K562 (cell line): ENCODE results near the gene ITPKA. TPM values are rescaled to one million over a fixed set of nuclear protein-coding genes. Genes with fewer than 3 reads are reported as not detected.

Experiments used
- ATAC-seq: fragments of 200-7000 bp; cut with Tn5 transposase; 3 replicates; pipeline ENCODE4 v1.9.1; 2020; ENCODE audit warnings: moderate library complexity
- BruUV-seq: library from RNA; stranded (reverse); fragments of 400-500 nt; replicated peaks from 2 replicates; lab custom pipeline; 2021; lab: Mats Ljungman, UMichigan
- CTCF ChIA-PET: fragments of 300-600 bp; formaldehyde crosslinking; extraction: SDS; loops from one replicate; lab custom pipeline; 2021; ENCODE audit warnings: low intra/inter-chr PET ratio; lab: Yijun Ruan, JAX
- POLR2A ChIA-PET: fragments of 300-600, 350-650 bp; sonication (Branson Sonifier 250); formaldehyde crosslinking; extraction: SDS; loops from one replicate; lab custom pipeline; 2021; ENCODE audit warnings: antibody characterized with exemption, inconsistent platforms; lab: Yijun Ruan, JAX
- DNase-seq, 4 experiments: peaks; one replicate each; pipeline versions ENCODE4 v3.0.0 to v3.0.0-alpha.2; 2011 to 2018; ENCODE audit warnings: low spot score in 3 of 4, mixed read lengths in 3 of 4; ENCODE audit errors: extremely low read depth in 1 of 4
- FAIRE-seq: peaks from 2 replicates; lab custom pipeline; 2011; peaks lifted over from hg19 to GRCh38; lab: Jason Lieb, UNC
- H2AFZ ChIP-seq: 2 replicates; pipeline ENCODE4 v1.6.0; 2011; ENCODE audit warnings: low read depth, low read length, control low read depth, inconsistent platforms
- H3K27ac ChIP-seq: fragments of 200-600 bp; 3 replicates; pipeline ENCODE4 v1.8.0; 2011; ENCODE audit warnings: low read depth, mild to moderate bottlenecking, control low read depth, inconsistent platforms, low read length, moderate library complexity, mixed read lengths; ENCODE audit errors: extremely low read depth
- H3K27me3 ChIP-seq, 2 experiments: fragments of 300-600 bp in 1 of 2; 2 replicates in 1 of 2; 3 replicates in 1 of 2; pipeline versions ENCODE4 v1.6.0 to v1.8.0; 2011; ENCODE audit warnings: inconsistent platforms in 2 of 2, low read length in 2 of 2, mild to moderate bottlenecking in 1 of 2, mixed read lengths in 1 of 2, moderate library complexity in 1 of 2; ENCODE audit not compliant: control insufficient read depth in 2 of 2, insufficient read depth in 2 of 2
- H3K36me3 ChIP-seq: fragments of 300-600 bp; 3 replicates; pipeline ENCODE4 v1.8.0; 2011; ENCODE audit warnings: mild to moderate bottlenecking, low read length, inconsistent platforms; ENCODE audit not compliant: control insufficient read depth, insufficient read depth
- H3K4me1 ChIP-seq, 2 experiments: fragments of 200-600 bp in 1 of 2; replicated peaks in 1 of 2; 2 replicates in 1 of 2; 3 replicates in 1 of 2; pipeline versions ENCODE4 v1.5.1 to v1.8.0; 2011; ENCODE audit warnings: inconsistent platforms in 2 of 2, low read length in 2 of 2, mild to moderate bottlenecking in 1 of 2, mixed read lengths in 1 of 2, moderate library complexity in 1 of 2; ENCODE audit not compliant: control insufficient read depth in 2 of 2, insufficient read depth in 2 of 2
- H3K4me2 ChIP-seq: 2 replicates; pipeline ENCODE4 v1.6.1; 2011; ENCODE audit warnings: low read length, control low read depth, inconsistent platforms, mixed read lengths; ENCODE audit not compliant: insufficient read depth
- H3K4me3 ChIP-seq: fragments of 200-600 bp; sonication (generic), shearing (Covaris generic); 2 replicates; pipeline ENCODE4 v1.5.1; 2016; ENCODE audit warnings: control low read depth, inconsistent platforms
- H3K79me2 ChIP-seq: fragments of 200-600 bp; 3 replicates; pipeline ENCODE4 v1.8.0; 2011; ENCODE audit warnings: low read length, inconsistent platforms; ENCODE audit not compliant: control insufficient read depth, insufficient read depth
- H3K9ac ChIP-seq, 2 experiments: 2 replicates each; pipeline versions ENCODE4 v1.6.0 to v1.6.1; 2011; ENCODE audit warnings: low read depth in 2 of 2, low read length in 2 of 2, control low read depth in 1 of 2, inconsistent platforms in 1 of 2, mild to moderate bottlenecking in 1 of 2, mixed read lengths in 1 of 2; ENCODE audit not compliant: insufficient read depth in 1 of 2
- H3K9me1 ChIP-seq: one replicate; pipeline ENCODE4 v1.6.0; 2011; ENCODE audit warnings: inconsistent platforms, mild to moderate bottlenecking, low read length, moderate library complexity; ENCODE audit not compliant: control insufficient read depth, insufficient read depth
- H3K9me3 ChIP-seq: replicated peaks from 2 replicates; pipeline ENCODE4 v1.5.1; 2011; ENCODE audit warnings: low read depth, low read length, inconsistent platforms; ENCODE audit not compliant: control insufficient read depth, insufficient read depth
- H4K20me1 ChIP-seq: replicated peaks from 2 replicates; pipeline ENCODE4 v1.6.1; 2011; ENCODE audit warnings: low read length, inconsistent platforms, mixed read lengths; ENCODE audit not compliant: control insufficient read depth, insufficient read depth
- ATF1 ChIP-seq, 2 experiments: fragments of 450-650 bp in 1 of 2; IDR thresholded peaks; 2 replicates each; pipeline ENCODE4 v1.6.1; 2016; ENCODE audit warnings: missing compliant biosample characterization in 1 of 2, missing genetic modification characterization in 1 of 2
- CXXC5 ChIP-seq: fragments of 250-450 bp; sonication (Bioruptor Pico); IDR thresholded peaks from 2 replicates; pipeline ENCODE4 v1.8.0; 2022; ENCODE audit warnings: inconsistent platforms, mild to moderate bottlenecking, moderate library complexity
- EWSR1 ChIP-seq: fragments of 450-650 bp; IDR thresholded peaks from 2 replicates; pipeline ENCODE4 v1.6.1; 2018; ENCODE audit warnings: borderline replicate concordance, mild to moderate bottlenecking, low read depth, moderate library complexity; ENCODE audit not compliant: partially characterized antibody
- FIP1L1 ChIP-seq: fragments of 200-400 bp; formaldehyde crosslinking; IDR thresholded peaks from 2 replicates; pipeline ENCODE4 v1.6.1; 2018; ENCODE audit warnings: mild to moderate bottlenecking, low read depth, low read length; ENCODE audit not compliant: poor library complexity, severe bottlenecking
- FOXK2 ChIP-seq, 2 experiments: fragments of 450-650 bp; IDR thresholded peaks in 1 of 2; conservative IDR thresholded peaks in 1 of 2; 2 replicates each; pipeline ENCODE4 v1.6.1; 2016; ENCODE audit warnings: low read depth in 2 of 2, mild to moderate bottlenecking in 1 of 2
- L3MBTL2 ChIP-seq: fragments of 450-650 bp; IDR thresholded peaks from 2 replicates; pipeline ENCODE4 v1.6.1; 2016; ENCODE audit warnings: mild to moderate bottlenecking, moderate library complexity
- NCOA2 ChIP-seq, 2 experiments: fragments of 450-650 bp; IDR thresholded peaks; 2 replicates each; pipeline ENCODE4 v1.6.1; 2018; ENCODE audit warnings: mild to moderate bottlenecking in 2 of 2, moderate library complexity in 1 of 2; ENCODE audit not compliant: partially characterized antibody in 2 of 2
- NCOA6 ChIP-seq: fragments of 450-650 bp; IDR thresholded peaks from 2 replicates; pipeline ENCODE4 v1.6.1; 2017; ENCODE audit warnings: mild to moderate bottlenecking
- RBFOX2 ChIP-seq: fragments of 200-400 bp; formaldehyde crosslinking; IDR thresholded peaks from 2 replicates; pipeline ENCODE4 v1.6.1; 2017; ENCODE audit warnings: low read depth, mild to moderate bottlenecking, low read length, moderate library complexity
- ZNF354B ChIP-seq: fragments of 250-450 bp; sonication (Bioruptor Pico); IDR thresholded peaks from 2 replicates; pipeline ENCODE4 v1.4.0; 2020
- ZNF717 ChIP-seq: fragments of 250-450 bp; sonication (Bioruptor Pico); IDR thresholded peaks from 2 replicates; pipeline ENCODE4 v1.5.0; 2021
- WGBS: fragments of 100-300 bp; shearing (Covaris generic); methylation state at CpG from one replicate; pipeline ENCODE4 v1.1.6; 2016; ENCODE audit warnings: low coverage, mixed read lengths; ENCODE audit not compliant: insufficient coverage; ENCODE audit errors: missing lambda C conversion rate; 5-methylcytosine and 5-hydroxymethylcytosine counted together
- in situ Hi-C: fragments of 300-500 bp; cut with MboI; formaldehyde crosslinking; loops from 4 replicates; pipeline ENCODE4 v1.15.0; 2018; ENCODE audit warnings: inconsistent platforms, mixed read lengths
- intact Hi-C: fragments of 100-400 bp; cut with micrococcal nuclease; formaldehyde crosslinking; loops from 2 replicates; pipeline ENCODE4 v1.14.2; 2022
- polyA plus RNA-seq, 8 experiments: library from polyadenylated mRNA; depleted of rRNA in 4 of 8; stranded (reverse) in 5 of 8; unstranded in 3 of 8; fragments of >200 nt; fragmentation: Nextera tagmentation in 2 of 8; fragmentation: Illumina TruSeq in 1 of 8; extraction: Ambion mirVana in 2 of 8; extraction: Trizol in 1 of 8; gene quantifications; 2 replicates each; pipeline versions ENCODE4 v1.2.1 to v1.2.3, GENCODE V29; 2011 to 2014; ENCODE audit warnings: inconsistent platforms in 1 of 8, missing spikeins in 1 of 8
- total RNA-seq, 7 experiments: library from RNA; depleted of rRNA in 6 of 7; stranded (reverse); fragments of >200 nt in 6 of 7; fragmentation: Illumina TruSeq in 2 of 7; extraction: Trizol in 2 of 7; gene quantifications; 2 replicates each; pipeline versions ENCODE4 v1.2.1 to v1.2.3, GENCODE V29; 2011 to 2021; ENCODE audit warnings: low replicate concordance in 1 of 7
- TF ChIP-seq, protein P1 (sequence below): sonication (generic); formaldehyde crosslinking; IDR thresholded peaks from 2 replicates; pipeline ENCODE4 v1.8.1; 2023; ENCODE audit warnings: mild to moderate bottlenecking, missing genetic modification reagents
- TF ChIP-seq, protein P2 (sequence below): fragments of 250-450 bp; sonication (Bioruptor Pico); IDR thresholded peaks from 2 replicates; pipeline ENCODE4 v1.9.0; 2021; ENCODE audit warnings: mild to moderate bottlenecking
- TF ChIP-seq, protein P3 (sequence below), 3 experiments: fragments of 200-800 bp in 1 of 3; fragments of 250-450 bp in 1 of 3; fragments of 450-650 bp in 1 of 3; sonication (Bioruptor Pico) in 1 of 3; sonication (Bioruptor generic) in 1 of 3; formaldehyde crosslinking in 1 of 3; IDR thresholded peaks; 2 replicates each; pipeline versions ENCODE4 v1.6.1 to v1.8.0; 2016 to 2022; ENCODE audit warnings: mild to moderate bottlenecking in 2 of 3, missing genetic modification characterization in 2 of 3, missing compliant biosample characterization in 1 of 3, moderate library complexity in 1 of 3

The ITPKA gene
- total and polyA plus RNA-seq, 9 of the 15 experiments (the other 6 are each of a cell fraction or from before 2014, with no cell fraction given), result 0.14 to 68.4 (median 11.5) TPM

DNA sequence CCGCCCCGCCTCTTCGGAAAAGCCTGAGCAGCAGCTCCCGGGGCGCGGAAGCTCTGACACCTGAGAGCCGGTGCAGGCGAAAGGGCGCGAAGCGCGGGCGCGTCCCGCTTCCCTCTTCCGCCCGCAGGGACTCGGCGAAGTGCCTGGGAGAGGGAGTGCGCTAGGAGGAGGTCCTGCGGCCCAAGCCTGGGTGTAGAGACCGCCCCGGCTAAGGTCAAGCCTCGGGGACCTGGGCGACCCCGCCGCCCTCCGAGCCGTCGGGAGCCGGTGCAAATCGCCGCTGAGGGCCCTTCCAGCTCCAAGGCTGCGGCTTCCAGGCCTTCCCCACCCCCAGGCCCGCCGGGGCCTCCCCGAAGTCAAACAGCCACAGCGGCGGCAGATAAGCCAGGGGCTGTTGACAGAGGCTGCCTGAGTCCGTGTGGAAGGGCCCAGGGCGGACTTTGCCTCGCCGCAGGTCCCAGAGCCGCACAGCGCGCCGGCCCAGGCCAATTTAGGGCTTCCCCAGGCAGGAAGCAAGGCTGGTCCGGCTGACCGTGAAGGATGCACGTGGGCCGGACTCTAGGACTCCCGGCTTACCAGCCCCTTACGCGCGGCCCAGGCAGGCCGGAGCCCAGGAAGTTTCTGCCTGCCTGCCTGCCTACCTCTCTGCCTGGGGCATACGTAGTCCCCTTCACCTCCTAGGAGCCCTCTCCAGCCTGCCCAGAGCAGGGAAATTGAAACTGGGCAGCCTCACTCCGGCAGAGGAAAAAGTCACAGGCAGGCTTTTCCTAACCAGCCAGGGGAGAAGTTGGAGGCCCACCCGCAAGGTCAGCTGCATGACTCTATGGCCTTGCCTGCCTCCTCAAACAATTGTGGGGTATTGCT, 2.3 kb downstream of the ITPKA start:
- intact Hi-C loops (loop anchor here (2.0 kb wide), 1 partner anchor 17 kb away; the partner anchor contains the start of gene LTK), in situ Hi-C loops (no loop called here)
- H3K9me3 ChIP-seq, result no peaks in the 10 kb centered on the region
- ChIA-PET CTCF (no interaction called here), POLR2A (interaction anchor here (0.6 to 1.5 kb wide), 11 partner anchors 11 to 584 kb away, joined by 3 to 6 read pairs (median 4); no protein-coding TSS in a partner anchor)
- H3K4me1 ChIP-seq, result peaks cover 24 to 42% of the 10 kb centered on the region in 2 experiments
- DNase-seq (peak; percentile 64 to 88 (median 74)), ATAC-seq (peak; percentile 71), FAIRE-seq (peak; percentile 80)
- peak overlapping the region; percentile 74 for H3K27ac ChIP-seq
- no peaks in the 10 kb centered on the region for H3K27me3 ChIP-seq
- H4K20me1 ChIP-seq, result no peaks in the 10 kb centered on the region
- H2AFZ ChIP-seq, result peak overlapping the region; percentile 82
- WGBS, result 12% methylated on average over 32 of the region's 59 CpGs
- H3K4me3 ChIP-seq, result peak overlapping the region; percentile 60
- H3K9ac ChIP-seq, result peak overlapping the region; percentile 61 to 94
- peak overlapping the region; percentile 90 for H3K4me2 ChIP-seq
- no TSS peak for BruUV-seq
- 0 out of 3 replicates have a peak, but pooled peaks cover 6% of the 10 kb centered on the region for H3K36me3 ChIP-seq
- peaks cover 36% of the 10 kb centered on the region for H3K79me2 ChIP-seq
- H3K9me1 ChIP-seq, result no peaks in the 10 kb centered on the region
- TF ChIP-seq, protein P1, sequence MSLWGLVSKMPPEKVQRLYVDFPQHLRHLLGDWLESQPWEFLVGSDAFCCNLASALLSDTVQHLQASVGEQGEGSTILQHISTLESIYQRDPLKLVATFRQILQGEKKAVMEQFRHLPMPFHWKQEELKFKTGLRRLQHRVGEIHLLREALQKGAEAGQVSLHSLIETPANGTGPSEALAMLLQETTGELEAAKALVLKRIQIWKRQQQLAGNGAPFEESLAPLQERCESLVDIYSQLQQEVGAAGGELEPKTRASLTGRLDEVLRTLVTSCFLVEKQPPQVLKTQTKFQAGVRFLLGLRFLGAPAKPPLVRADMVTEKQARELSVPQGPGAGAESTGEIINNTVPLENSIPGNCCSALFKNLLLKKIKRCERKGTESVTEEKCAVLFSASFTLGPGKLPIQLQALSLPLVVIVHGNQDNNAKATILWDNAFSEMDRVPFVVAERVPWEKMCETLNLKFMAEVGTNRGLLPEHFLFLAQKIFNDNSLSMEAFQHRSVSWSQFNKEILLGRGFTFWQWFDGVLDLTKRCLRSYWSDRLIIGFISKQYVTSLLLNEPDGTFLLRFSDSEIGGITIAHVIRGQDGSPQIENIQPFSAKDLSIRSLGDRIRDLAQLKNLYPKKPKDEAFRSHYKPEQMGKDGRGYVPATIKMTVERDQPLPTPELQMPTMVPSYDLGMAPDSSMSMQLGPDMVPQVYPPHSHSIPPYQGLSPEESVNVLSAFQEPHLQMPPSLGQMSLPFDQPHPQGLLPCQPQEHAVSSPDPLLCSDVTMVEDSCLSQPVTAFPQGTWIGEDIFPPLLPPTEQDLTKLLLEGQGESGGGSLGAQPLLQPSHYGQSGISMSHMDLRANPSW, result 0 out of 2 replicates have a peak, but pooled peaks have one; percentile 64
- TF ChIP-seq, protein P2, sequence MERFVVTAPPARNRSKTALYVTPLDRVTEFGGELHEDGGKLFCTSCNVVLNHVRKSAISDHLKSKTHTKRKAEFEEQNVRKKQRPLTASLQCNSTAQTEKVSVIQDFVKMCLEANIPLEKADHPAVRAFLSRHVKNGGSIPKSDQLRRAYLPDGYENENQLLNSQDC, result no peak
- no peak for TF ChIP-seq EWSR1
- peak; percentile 83 for TF ChIP-seq NCOA6
- TF ChIP-seq ATF1 (CRISPR knock-in tag; IDR thresholded peaks at IDR 0.05), result no peak
- TF ChIP-seq ATF1 (tag; IDR thresholded peaks at IDR 0.05), result peak; percentile 51
- no peak for TF ChIP-seq NCOA2 (IDR thresholded peaks at IDR 0.05; ENCODE audit: partially characterized antibody in 2 of 2)
- TF ChIP-seq CXXC5 (CRISPR knock-in tag), result peak; percentile 78
- TF ChIP-seq, protein P3, sequence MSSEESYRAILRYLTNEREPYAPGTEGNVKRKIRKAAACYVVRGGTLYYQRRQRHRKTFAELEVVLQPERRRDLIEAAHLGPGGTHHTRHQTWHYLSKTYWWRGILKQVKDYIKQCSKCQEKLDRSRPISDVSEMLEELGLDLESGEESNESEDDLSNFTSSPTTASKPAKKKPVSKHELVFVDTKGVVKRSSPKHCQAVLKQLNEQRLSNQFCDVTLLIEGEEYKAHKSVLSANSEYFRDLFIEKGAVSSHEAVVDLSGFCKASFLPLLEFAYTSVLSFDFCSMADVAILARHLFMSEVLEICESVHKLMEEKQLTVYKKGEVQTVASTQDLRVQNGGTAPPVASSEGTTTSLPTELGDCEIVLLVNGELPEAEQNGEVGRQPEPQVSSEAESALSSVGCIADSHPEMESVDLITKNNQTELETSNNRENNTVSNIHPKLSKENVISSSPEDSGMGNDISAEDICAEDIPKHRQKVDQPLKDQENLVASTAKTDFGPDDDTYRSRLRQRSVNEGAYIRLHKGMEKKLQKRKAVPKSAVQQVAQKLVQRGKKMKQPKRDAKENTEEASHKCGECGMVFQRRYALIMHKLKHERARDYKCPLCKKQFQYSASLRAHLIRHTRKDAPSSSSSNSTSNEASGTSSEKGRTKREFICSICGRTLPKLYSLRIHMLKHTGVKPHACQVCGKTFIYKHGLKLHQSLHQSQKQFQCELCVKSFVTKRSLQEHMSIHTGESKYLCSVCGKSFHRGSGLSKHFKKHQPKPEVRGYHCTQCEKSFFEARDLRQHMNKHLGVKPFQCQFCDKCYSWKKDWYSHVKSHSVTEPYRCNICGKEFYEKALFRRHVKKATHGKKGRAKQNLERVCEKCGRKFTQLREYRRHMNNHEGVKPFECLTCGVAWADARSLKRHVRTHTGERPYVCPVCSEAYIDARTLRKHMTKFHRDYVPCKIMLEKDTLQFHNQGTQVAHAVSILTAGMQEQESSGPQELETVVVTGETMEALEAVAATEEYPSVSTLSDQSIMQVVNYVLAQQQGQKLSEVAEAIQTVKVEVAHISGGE (CRISPR knock-in tag; IDR thresholded peaks at IDR 0.05), result peak in 1 of 3 experiments; percentile 58; a peak in 1 of 6 replicates
- no peak for TF ChIP-seq ZNF354B
- peak; percentile 86 for TF ChIP-seq RBFOX2
- peak; percentile 94 for TF ChIP-seq L3MBTL2
- TF ChIP-seq ZNF717 (CRISPR knock-in tag), result no peak
- TF ChIP-seq FIP1L1, result peak; percentile 62
- peak; percentile 74 to 85 for TF ChIP-seq FOXK2 (conservative IDR thresholded peaks at IDR 0.05 in 1 of 2, IDR thresholded peaks at IDR 0.05 in 1 of 2; ENCODE audit: low read depth in 2 of 2)
